GM23338 (cell line): ENCODE measurements around the gene CD80. TPM values are rescaled to one million over a fixed set of nuclear protein-coding genes. Genes with fewer than 3 reads are reported as not detected.

Experiments used
- ATAC-seq: fragments of 200-7000 bp; cut with Tn5 transposase; 3 replicates; pipeline ENCODE4 v1.9.1; 2020
- DNase-seq: peaks from one replicate; pipeline ENCODE4 v3.0.0-alpha.2; 2015; ENCODE audit warnings: low spot score
- H2AFZ ChIP-seq: fragments of 200-600 bp; sonication (generic); 2 replicates; pipeline ENCODE4 v1.8.0; 2016; ENCODE audit warnings: antibody characterized with exemption, mild to moderate bottlenecking, moderate library complexity
- H3F3A ChIP-seq: fragments of 200-600 bp; sonication (generic); replicated peaks from 2 replicates; pipeline ENCODE4 v1.8.0; 2017; ENCODE audit warnings: antibody characterized with exemption, mixed run types, low read depth
- H3K27ac ChIP-seq: fragments of 200-600 bp; sonication (generic); 2 replicates; pipeline ENCODE4 v1.6.1; 2016; ENCODE audit warnings: low read depth
- H3K27me3 ChIP-seq: fragments of 200-600 bp; sonication (generic); 2 replicates; pipeline ENCODE4 v1.8.0; 2016; ENCODE audit warnings: mild to moderate bottlenecking, mixed run types, moderate library complexity; ENCODE audit not compliant: insufficient read depth
- H3K36me3 ChIP-seq: fragments of 200-600 bp; sonication (generic); 2 replicates; pipeline ENCODE4 v1.8.0; 2016; ENCODE audit warnings: mild to moderate bottlenecking; ENCODE audit not compliant: insufficient read depth
- H3K4me1 ChIP-seq: fragments of 200-600 bp; sonication (generic); 2 replicates; pipeline ENCODE4 v1.8.0; 2016; ENCODE audit warnings: mild to moderate bottlenecking, moderate library complexity; ENCODE audit not compliant: insufficient read depth
- H3K4me2 ChIP-seq: fragments of 200-600 bp; sonication (generic); 2 replicates; pipeline ENCODE4 v1.7.1; 2017; ENCODE audit warnings: mixed run types
- H3K4me3 ChIP-seq: fragments of 200-600 bp; sonication (generic); 2 replicates; pipeline ENCODE4 v1.6.1; 2016; ENCODE audit warnings: mixed run types
- H3K79me2 ChIP-seq: fragments of 200-600 bp; sonication (generic); replicated peaks from 2 replicates; pipeline ENCODE4 v1.8.0; 2017; ENCODE audit warnings: mild to moderate bottlenecking; ENCODE audit not compliant: insufficient read depth
- H3K9me2 ChIP-seq: fragments of 200-600 bp; sonication (generic); 2 replicates; pipeline ENCODE4 v1.8.0; 2017; ENCODE audit not compliant: insufficient read depth
- H4K20me1 ChIP-seq: fragments of 200-600 bp; sonication (generic); replicated peaks from 2 replicates; pipeline ENCODE4 v1.8.0; 2017; ENCODE audit warnings: mild to moderate bottlenecking; ENCODE audit not compliant: insufficient read depth
- H3K27ac Mint-ChIP-seq: 2 replicates; pipeline ENCODE4 v1.8.0; 2020; ENCODE audit warnings: inconsistent platforms, mild to moderate bottlenecking, moderate library complexity, mixed read lengths
- H3K27me3 Mint-ChIP-seq: 3 replicates; pipeline ENCODE4 v1.8.0; 2022; ENCODE audit warnings: low read depth, mild to moderate bottlenecking, moderate library complexity, mixed read lengths, inconsistent platforms; ENCODE audit not compliant: insufficient read depth, poor library complexity
- H3K36me3 Mint-ChIP-seq: 3 replicates; pipeline ENCODE4 v1.8.0; 2021; ENCODE audit warnings: low read depth, mild to moderate bottlenecking, inconsistent platforms, moderate library complexity, mixed read lengths
- H3K4me1 Mint-ChIP-seq: 3 replicates; pipeline ENCODE4 v1.8.0; 2020; ENCODE audit warnings: mild to moderate bottlenecking, inconsistent platforms, mixed read lengths
- H3K4me3 Mint-ChIP-seq: 3 replicates; pipeline ENCODE4 v1.8.0; 2021; ENCODE audit warnings: moderate library complexity, mild to moderate bottlenecking, inconsistent platforms, mixed read lengths
- H3K9me3 Mint-ChIP-seq: 3 replicates; pipeline ENCODE4 v1.8.0; 2020; ENCODE audit warnings: moderate library complexity, mild to moderate bottlenecking, inconsistent platforms, mixed read lengths
- CREB1 ChIP-seq: fragments of 250-450 bp; sonication (Bioruptor Pico); IDR thresholded peaks from 2 replicates; pipeline ENCODE4 v1.5.0; 2020; ENCODE audit warnings: low read depth, mild to moderate bottlenecking, moderate library complexity
- ETS1 ChIP-seq: IDR thresholded peaks from 2 replicates; pipeline ENCODE4 v1.6.1; 2016; ENCODE audit warnings: antibody characterized with exemption
- JUNB ChIP-seq: IDR thresholded peaks from one replicate; pipeline ENCODE4 v1.6.1; 2016; ENCODE audit warnings: antibody characterized with exemption; ENCODE audit not compliant: unreplicated experiment
- NANOG ChIP-seq: IDR thresholded peaks from 2 replicates; pipeline ENCODE4 v1.6.1; 2016; ENCODE audit warnings: antibody characterized with exemption, borderline replicate concordance
- REST ChIP-seq: IDR thresholded peaks from one replicate; pipeline ENCODE4 v1.6.1; 2018; ENCODE audit warnings: antibody characterized with exemption; ENCODE audit not compliant: unreplicated experiment
- ZNF331 ChIP-seq: fragments of 250-450 bp; sonication (Bioruptor Pico); IDR thresholded peaks from 2 replicates; pipeline ENCODE4 v1.5.0; 2020; ENCODE audit warnings: low read depth, mild to moderate bottlenecking, moderate library complexity
- polyA plus RNA-seq: library from polyadenylated mRNA; unstranded; fragments of >200 nt; fragmentation: Nextera tagmentation; extraction: Ambion mirVana; gene quantifications from 2 replicates; pipeline ENCODE4 v1.2.1, GENCODE V29; 2016
- total RNA-seq: library from RNA; depleted of rRNA; stranded (reverse); fragments of >200 nt; shearing (Covaris generic); gene quantifications from 2 replicates; pipeline ENCODE4 v1.2.3, GENCODE V29; 2014
- TF ChIP-seq, protein P1 (sequence below), 2 experiments: fragments of 200-600 bp in 1 of 2; sonication (generic) in 1 of 2; conservative IDR thresholded peaks; 2 replicates each; pipeline versions ENCODE4 v1.5.1 to v1.6.1; 2016 to 2017; ENCODE audit warnings: antibody characterized with exemption in 2 of 2, low read depth in 2 of 2, mild to moderate bottlenecking in 2 of 2, moderate library complexity in 1 of 2
- TF ChIP-seq, protein P2 (sequence below): fragments of 250-450 bp; sonication (Bioruptor Pico); IDR thresholded peaks from 2 replicates; pipeline ENCODE4 v1.5.0; 2020; ENCODE audit warnings: mild to moderate bottlenecking, moderate library complexity

CD80 gene
- total and polyA plus RNA-seq, 2 experiments from 2014 or later: not detected

- Histone ChIP-seq H3K4me1 (no peaks in the 10 kb centered on the region), H3K4me3 (no peak overlapping the region), H2AFZ (no peak overlapping the region), H4K20me1 (peaks cover 14% of the 10 kb centered on the region), H3F3A (no peaks in the 10 kb centered on the region), H3K4me2 (no peak overlapping the region), H3K36me3 (peaks cover 43% of the 10 kb centered on the region), H3K27me3 (no peaks in the 10 kb centered on the region), H3K27ac (no peak overlapping the region), H3K79me2 (no peaks in the 10 kb centered on the region; the same call in 1 of the 2 replicates), H3K9me2 (no peaks in the 10 kb centered on the region)
- DNase-seq (no peak), ATAC-seq (no peak)
- TF ChIP-seq REST: no peak
- TF ChIP-seq JUNB: no peak
- TF ChIP-seq NANOG: no peak
- no peak for TF ChIP-seq ETS1
- no peak for TF ChIP-seq CREB1
- TF ChIP-seq, protein P1, sequence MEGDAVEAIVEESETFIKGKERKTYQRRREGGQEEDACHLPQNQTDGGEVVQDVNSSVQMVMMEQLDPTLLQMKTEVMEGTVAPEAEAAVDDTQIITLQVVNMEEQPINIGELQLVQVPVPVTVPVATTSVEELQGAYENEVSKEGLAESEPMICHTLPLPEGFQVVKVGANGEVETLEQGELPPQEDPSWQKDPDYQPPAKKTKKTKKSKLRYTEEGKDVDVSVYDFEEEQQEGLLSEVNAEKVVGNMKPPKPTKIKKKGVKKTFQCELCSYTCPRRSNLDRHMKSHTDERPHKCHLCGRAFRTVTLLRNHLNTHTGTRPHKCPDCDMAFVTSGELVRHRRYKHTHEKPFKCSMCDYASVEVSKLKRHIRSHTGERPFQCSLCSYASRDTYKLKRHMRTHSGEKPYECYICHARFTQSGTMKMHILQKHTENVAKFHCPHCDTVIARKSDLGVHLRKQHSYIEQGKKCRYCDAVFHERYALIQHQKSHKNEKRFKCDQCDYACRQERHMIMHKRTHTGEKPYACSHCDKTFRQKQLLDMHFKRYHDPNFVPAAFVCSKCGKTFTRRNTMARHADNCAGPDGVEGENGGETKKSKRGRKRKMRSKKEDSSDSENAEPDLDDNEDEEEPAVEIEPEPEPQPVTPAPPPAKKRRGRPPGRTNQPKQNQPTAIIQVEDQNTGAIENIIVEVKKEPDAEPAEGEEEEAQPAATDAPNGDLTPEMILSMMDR (conservative IDR thresholded peaks at IDR 0.05; ENCODE audit: low read depth in 2 of 2): no peak
- TF ChIP-seq, protein P2, sequence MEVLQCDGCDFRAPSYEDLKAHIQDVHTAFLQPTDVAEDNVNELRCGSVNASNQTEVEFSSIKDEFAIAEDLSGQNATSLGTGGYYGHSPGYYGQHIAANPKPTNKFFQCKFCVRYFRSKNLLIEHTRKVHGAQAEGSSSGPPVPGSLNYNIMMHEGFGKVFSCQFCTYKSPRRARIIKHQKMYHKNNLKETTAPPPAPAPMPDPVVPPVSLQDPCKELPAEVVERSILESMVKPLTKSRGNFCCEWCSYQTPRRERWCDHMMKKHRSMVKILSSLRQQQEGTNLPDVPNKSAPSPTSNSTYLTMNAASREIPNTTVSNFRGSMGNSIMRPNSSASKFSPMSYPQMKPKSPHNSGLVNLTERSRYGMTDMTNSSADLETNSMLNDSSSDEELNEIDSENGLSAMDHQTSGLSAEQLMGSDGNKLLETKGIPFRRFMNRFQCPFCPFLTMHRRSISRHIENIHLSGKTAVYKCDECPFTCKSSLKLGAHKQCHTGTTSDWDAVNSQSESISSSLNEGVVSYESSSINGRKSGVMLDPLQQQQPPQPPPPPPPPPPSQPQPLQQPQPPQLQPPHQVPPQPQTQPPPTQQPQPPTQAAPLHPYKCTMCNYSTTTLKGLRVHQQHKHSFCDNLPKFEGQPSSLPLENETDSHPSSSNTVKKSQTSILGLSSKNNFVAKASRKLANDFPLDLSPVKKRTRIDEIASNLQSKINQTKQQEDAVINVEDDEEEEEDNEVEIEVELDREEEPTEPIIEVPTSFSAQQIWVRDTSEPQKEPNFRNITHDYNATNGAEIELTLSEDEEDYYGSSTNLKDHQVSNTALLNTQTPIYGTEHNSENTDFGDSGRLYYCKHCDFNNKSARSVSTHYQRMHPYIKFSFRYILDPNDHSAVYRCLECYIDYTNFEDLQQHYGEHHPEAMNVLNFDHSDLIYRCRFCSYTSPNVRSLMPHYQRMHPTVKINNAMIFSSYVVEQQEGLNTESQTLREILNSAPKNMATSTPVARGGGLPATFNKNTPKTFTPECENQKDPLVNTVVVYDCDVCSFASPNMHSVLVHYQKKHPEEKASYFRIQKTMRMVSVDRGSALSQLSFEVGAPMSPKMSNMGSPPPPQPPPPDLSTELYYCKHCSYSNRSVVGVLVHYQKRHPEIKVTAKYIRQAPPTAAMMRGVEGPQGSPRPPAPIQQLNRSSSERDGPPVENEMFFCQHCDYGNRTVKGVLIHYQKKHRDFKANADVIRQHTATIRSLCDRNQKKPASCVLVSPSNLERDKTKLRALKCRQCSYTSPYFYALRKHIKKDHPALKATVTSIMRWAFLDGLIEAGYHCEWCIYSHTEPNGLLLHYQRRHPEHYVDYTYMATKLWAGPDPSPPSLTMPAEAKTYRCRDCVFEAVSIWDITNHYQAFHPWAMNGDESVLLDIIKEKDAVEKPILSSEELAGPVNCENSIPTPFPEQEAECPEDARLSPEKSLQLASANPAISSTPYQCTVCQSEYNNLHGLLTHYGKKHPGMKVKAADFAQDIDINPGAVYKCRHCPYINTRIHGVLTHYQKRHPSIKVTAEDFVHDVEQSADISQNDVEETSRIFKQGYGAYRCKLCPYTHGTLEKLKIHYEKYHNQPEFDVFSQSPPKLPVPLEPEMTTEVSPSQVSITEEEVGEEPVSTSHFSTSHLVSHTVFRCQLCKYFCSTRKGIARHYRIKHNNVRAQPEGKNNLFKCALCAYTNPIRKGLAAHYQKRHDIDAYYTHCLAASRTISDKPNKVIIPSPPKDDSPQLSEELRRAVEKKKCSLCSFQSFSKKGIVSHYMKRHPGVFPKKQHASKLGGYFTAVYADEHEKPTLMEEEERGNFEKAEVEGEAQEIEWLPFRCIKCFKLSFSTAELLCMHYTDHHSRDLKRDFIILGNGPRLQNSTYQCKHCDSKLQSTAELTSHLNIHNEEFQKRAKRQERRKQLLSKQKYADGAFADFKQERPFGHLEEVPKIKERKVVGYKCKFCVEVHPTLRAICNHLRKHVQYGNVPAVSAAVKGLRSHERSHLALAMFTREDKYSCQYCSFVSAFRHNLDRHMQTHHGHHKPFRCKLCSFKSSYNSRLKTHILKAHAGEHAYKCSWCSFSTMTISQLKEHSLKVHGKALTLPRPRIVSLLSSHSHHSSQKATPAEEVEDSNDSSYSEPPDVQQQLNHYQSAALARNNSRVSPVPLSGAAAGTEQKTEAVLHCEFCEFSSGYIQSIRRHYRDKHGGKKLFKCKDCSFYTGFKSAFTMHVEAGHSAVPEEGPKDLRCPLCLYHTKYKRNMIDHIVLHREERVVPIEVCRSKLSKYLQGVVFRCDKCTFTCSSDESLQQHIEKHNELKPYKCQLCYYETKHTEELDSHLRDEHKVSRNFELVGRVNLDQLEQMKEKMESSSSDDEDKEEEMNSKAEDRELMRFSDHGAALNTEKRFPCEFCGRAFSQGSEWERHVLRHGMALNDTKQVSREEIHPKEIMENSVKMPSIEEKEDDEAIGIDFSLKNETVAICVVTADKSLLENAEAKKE (CRISPR knock-in tag): no peak
- TF ChIP-seq ZNF331 (CRISPR knock-in tag): no peak
- Mint-ChIP-seq H3K27me3 (no peaks in the 10 kb centered on the region), H3K36me3 (peaks cover 59% of the 10 kb centered on the region), H3K9me3 (no peaks in the 10 kb centered on the region), H3K27ac (no peak overlapping the region), H3K4me1 (no peaks in the 10 kb centered on the region), H3K4me3 (no peak overlapping the region)
Observed at GRCh38 chr3:119510690-119511089, 48.7 kb downstream of the CD80 start.
